Thyroid gland (tissue), 4 donors: ENCODE results near the gene FOXF1. TPM values are rescaled to one million over a fixed set of nuclear protein-coding genes. Genes with fewer than 3 reads are reported as not detected.

ENCODE experiments used
- DNase-seq, 2 donors: peaks; one replicate each; pipeline ENCODE4 v3.0.0-alpha.2; 2019
- H3K27ac ChIP-seq, 3 donors: fragments of 200-600 bp; sonication (generic); 1 replicate in 2 of 3; 2 replicates in 1 of 3; pipeline ENCODE4 v1.5.1; 2016 to 2019; ENCODE audit warnings: mild to moderate bottlenecking in 1 of 3, moderate library complexity in 1 of 3
- H3K27me3 ChIP-seq: fragments of 200-600 bp; sonication (generic); one replicate; pipeline ENCODE4 v1.5.1; 2019
- H3K36me3 ChIP-seq, 2 donors: fragments of 200-600 bp; sonication (generic); one replicate each; pipeline ENCODE4 v1.5.1; 2016 to 2019
- H3K4me1 ChIP-seq, 2 donors: fragments of 200-600 bp; sonication (generic); one replicate each; pipeline ENCODE4 v1.5.1; 2017 to 2019
- H3K4me3 ChIP-seq, 3 donors: fragments of 200-600 bp; sonication (generic); replicated peaks in 1 of 3; 1 replicate in 2 of 3; 2 replicates in 1 of 3; pipeline ENCODE4 v1.5.1; 2016; ENCODE audit warnings: mild to moderate bottlenecking in 1 of 3
- H3K9me3 ChIP-seq: fragments of 200-600 bp; sonication (generic); one replicate; pipeline ENCODE4 v1.5.1; 2017
- POLR2A ChIP-seq, 2 donors: fragments of 450-650 bp; IDR thresholded peaks; one replicate each; pipeline ENCODE4 v1.6.1; 2017; ENCODE audit warnings: antibody characterized with exemption in 2 of 2, mild to moderate bottlenecking in 2 of 2, moderate library complexity in 1 of 2
- WGBS, 2 donors: methylation state at CpG; one replicate each; pipeline ENCODE4 v1.1.5; 2017; 5-methylcytosine and 5-hydroxymethylcytosine counted together
- intact Hi-C: fragments of 100-400 bp; cut with DNase I; formaldehyde crosslinking; loops from one replicate; pipeline ENCODE4 v1.15.1; 2023
- total RNA-seq, 4 donors: library from RNA; depleted of rRNA; stranded (reverse); fragments of >200 nt; gene quantifications; one replicate each; pipeline ENCODE4 v1.2.3, GENCODE V29; 2016
- TF ChIP-seq, protein P1 (sequence below), 6 experiments: fragments of 200-600 bp in 3 of 6; fragments of 450-650 bp in 3 of 6; sonication (generic) in 3 of 6; IDR thresholded peaks; one replicate each; pipeline ENCODE4 v1.5.1; 2016 to 2019; ENCODE audit warnings: antibody characterized with exemption in 6 of 6, mild to moderate bottlenecking in 2 of 6, inconsistent platforms in 1 of 6, moderate library complexity in 1 of 6

The FOXF1 gene
- total RNA-seq, 4 donors from 2014 or later = 1.5 to 3.7 (median 2.3) TPM

DNA sequence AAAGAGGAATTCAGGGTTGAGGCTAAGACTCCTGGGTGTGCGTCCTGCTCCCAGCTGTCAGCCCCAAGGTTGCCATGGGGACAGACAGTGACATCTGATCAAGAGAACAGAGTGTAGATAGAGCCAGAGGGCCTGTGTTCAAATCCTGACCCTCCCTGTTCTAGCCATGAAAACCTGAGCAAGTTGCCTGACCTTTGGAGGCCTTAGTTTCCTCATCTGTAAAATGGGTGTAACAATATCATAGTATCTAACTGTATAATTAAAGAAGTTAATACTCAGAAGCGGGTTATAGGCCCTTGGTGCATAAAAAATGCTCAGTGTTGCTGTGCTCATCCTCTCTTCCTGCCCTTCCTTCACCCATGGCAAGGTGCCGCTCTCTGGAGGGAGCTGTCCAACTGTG, 28.7 kb upstream of the FOXF1 start:
- intact Hi-C loops = no loop called here
- Histone ChIP-seq H3K27ac (no peak overlapping the region), H3K36me3 (no peaks in the 10 kb centered on the region), H3K4me3 (no peak overlapping the region), H3K27me3 (no peaks in the 10 kb centered on the region), H3K9me3 (no peaks in the 10 kb centered on the region), H3K4me1 (no peaks in the 10 kb centered on the region)
- WGBS, 2 donors = 85 to 94% methylated on average over 3 of the region's 3 CpGs
- no peak for DNase-seq
- no peak for TF ChIP-seq POLR2A (IDR thresholded peaks at IDR 0.05)
- TF ChIP-seq, protein P1, sequence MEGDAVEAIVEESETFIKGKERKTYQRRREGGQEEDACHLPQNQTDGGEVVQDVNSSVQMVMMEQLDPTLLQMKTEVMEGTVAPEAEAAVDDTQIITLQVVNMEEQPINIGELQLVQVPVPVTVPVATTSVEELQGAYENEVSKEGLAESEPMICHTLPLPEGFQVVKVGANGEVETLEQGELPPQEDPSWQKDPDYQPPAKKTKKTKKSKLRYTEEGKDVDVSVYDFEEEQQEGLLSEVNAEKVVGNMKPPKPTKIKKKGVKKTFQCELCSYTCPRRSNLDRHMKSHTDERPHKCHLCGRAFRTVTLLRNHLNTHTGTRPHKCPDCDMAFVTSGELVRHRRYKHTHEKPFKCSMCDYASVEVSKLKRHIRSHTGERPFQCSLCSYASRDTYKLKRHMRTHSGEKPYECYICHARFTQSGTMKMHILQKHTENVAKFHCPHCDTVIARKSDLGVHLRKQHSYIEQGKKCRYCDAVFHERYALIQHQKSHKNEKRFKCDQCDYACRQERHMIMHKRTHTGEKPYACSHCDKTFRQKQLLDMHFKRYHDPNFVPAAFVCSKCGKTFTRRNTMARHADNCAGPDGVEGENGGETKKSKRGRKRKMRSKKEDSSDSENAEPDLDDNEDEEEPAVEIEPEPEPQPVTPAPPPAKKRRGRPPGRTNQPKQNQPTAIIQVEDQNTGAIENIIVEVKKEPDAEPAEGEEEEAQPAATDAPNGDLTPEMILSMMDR (IDR thresholded peaks at IDR 0.05) = no peak

DNA sequence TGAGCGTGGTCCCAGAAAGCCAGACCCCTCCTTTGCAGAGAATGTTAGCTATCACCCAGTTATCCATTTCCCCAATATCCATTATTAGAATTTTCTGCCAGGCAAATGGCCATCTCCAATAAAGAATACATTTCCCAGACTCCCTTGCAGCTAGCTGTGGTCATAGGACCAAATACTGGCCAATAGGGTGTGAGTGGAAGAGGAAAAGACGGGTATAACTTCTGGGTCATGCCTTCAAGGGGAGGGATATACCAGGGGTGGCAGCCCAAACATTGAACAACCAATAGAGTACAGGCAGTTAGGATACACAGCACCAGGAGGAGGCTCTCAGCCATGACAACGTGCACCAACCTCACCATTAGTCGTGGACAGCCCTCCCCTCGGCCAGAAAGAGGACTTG, 26.1 kb upstream of the FOXF1 start:
- 66 to 91% methylated on average over 5 of the region's 5 CpGs for WGBS, 2 donors
- no peak overlapping the region for H3K27ac ChIP-seq
- no peaks in the 10 kb centered on the region for H3K4me1 ChIP-seq
- H3K9me3 ChIP-seq = no peaks in the 10 kb centered on the region
- no peak overlapping the region for H3K4me3 ChIP-seq
- H3K36me3 ChIP-seq = no peaks in the 10 kb centered on the region
- TF ChIP-seq POLR2A (IDR thresholded peaks at IDR 0.05) = no peak
- TF ChIP-seq, protein P1 (IDR thresholded peaks at IDR 0.05) = no peak
- intact Hi-C loops = no loop called here
- no peak for DNase-seq
- no peaks in the 10 kb centered on the region for H3K27me3 ChIP-seq

DNA sequence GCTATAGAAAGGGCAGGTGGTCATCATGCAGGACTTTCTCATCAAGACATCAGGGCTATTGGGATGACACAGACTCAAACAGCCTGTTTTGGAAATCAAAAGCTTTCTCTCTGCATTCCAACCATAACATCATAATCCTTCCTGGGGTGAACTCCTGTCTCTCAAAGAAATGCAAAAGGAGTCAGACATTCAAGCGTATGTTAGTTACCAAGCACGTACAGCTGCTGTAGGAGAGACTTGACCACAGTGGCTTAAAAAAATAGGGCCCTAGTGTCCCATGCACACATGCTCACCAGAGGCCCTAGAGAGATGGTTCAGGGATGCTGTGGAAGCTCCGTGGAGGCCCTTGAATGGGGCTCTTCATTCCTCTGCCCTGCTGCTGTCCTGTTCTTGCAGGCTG, 24.6 kb upstream of the FOXF1 start:
- no peaks in the 10 kb centered on the region for H3K36me3 ChIP-seq
- H3K4me1 ChIP-seq = no peaks in the 10 kb centered on the region
- TF ChIP-seq, protein P1 (IDR thresholded peaks at IDR 0.05) = no peak
- no peak for TF ChIP-seq POLR2A (IDR thresholded peaks at IDR 0.05)
- no peak for DNase-seq
- intact Hi-C loops = no loop called here
- no peak overlapping the region for H3K27ac ChIP-seq
- no peak overlapping the region for H3K4me3 ChIP-seq
- no peaks in the 10 kb centered on the region for H3K9me3 ChIP-seq
- 72 to 79% methylated on average over 3 of the region's 3 CpGs for WGBS, 2 donors
- no peaks in the 10 kb centered on the region for H3K27me3 ChIP-seq

DNA sequence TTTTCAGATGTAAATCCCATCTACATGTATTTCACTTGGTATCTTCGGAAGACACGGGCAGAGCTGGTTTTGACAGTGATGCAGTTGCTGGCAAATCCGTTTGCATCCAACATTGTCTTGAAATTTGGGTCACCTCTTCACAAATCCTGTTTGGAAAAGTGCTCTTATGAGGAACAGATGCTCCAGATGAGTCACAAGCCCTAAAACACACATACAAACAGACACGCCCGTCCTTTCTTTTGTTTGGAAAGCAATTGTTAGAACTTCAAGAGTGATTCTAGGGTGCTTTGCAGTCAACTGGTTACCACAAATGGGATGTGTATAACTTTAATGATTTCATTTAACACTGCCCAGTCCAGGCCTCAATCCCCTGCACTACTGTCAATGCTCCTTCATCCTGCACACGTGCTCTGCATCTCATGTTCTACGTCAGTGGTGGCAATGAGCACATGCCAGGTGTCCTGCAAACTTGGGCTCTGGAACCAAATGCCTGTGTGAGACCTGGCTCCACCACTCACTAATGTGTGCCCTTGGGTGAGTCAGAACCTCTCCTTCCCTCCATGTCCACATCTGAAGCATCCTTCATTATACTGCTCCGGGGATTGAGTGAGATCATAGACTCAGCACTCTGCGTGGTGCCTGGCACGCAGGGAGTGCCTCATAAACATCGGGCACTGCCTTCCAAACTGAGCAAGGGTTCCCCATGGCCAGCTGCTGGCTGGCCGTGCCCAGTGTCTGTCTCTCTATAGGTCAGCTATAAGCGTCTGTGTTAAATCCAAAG, 19.3 kb upstream of the FOXF1 start:
- Histone ChIP-seq H3K4me1 (no peaks in the 10 kb centered on the region), H3K27me3 (peaks cover under 1% of the 10 kb centered on the region), H3K4me3 (no peak overlapping the region), H3K36me3 (no peaks in the 10 kb centered on the region), H3K9me3 (no peaks in the 10 kb centered on the region), H3K27ac (no peak overlapping the region)
- no peak for DNase-seq
- 71% methylated on average over 13 of the region's 13 CpGs for WGBS, 2 donors
- intact Hi-C loops = no loop called here
- TF ChIP-seq, protein P1 (IDR thresholded peaks at IDR 0.05) = no peak
- TF ChIP-seq POLR2A (IDR thresholded peaks at IDR 0.05) = no peak

DNA sequence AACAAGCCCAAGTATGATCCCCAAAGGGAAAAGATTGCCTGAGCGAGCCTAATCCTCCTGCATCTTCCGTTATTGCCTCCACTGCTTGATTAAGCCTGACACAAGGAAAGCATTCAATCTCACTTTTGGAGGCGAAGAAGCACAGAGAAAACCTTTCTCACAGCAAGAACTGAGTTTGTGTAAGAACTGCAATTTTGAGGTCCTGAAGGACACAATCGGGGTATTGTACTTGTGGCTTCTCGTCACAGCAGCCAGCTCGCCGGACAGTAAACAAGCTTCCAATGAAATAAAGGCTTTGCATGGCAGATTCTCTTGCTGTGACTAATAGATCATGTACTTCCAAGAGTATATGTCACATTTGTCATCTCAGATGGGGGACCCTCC, 18.7 kb upstream of the FOXF1 start:
- TF ChIP-seq, protein P1 (IDR thresholded peaks at IDR 0.05) = no peak
- no peak for TF ChIP-seq POLR2A (IDR thresholded peaks at IDR 0.05)
- no peak overlapping the region for H3K4me3 ChIP-seq
- no peak overlapping the region for H3K27ac ChIP-seq
- H3K4me1 ChIP-seq = no peaks in the 10 kb centered on the region
- intact Hi-C loops = no loop called here
- no peaks in the 10 kb centered on the region for H3K36me3 ChIP-seq
- no peaks in the 10 kb centered on the region for H3K9me3 ChIP-seq
- no peak for DNase-seq
- H3K27me3 ChIP-seq = peaks cover 5% of the 10 kb centered on the region
- 68 to 71% methylated on average over 7 of the region's 7 CpGs for WGBS, 2 donors
